NT2/D1 (cell line): Measurements from ENCODE around the gene HIPK2.

ENCODE experiments used
- DNase-seq: peaks from one replicate; pipeline ENCODE4 v3.0.0-alpha.2; 2011; ENCODE audit warnings: low read depth, low spot score
- H3K27me3 ChIP-seq: 2 replicates; pipeline ENCODE4 v1.6.0; 2011; ENCODE audit warnings: mild to moderate bottlenecking; ENCODE audit not compliant: insufficient read length, insufficient read depth
- H3K36me3 ChIP-seq: 2 replicates; pipeline ENCODE4 v1.6.1; 2011; ENCODE audit warnings: mild to moderate bottlenecking, low read length, mixed read lengths; ENCODE audit not compliant: insufficient read depth, insufficient read length
- H3K4me1 ChIP-seq: 2 replicates; pipeline ENCODE4 v1.5.1; 2011; ENCODE audit not compliant: insufficient read depth, insufficient read length
- H3K4me3 ChIP-seq: 2 replicates; pipeline ENCODE4 v1.5.1; 2011; ENCODE audit warnings: low read depth; ENCODE audit not compliant: insufficient read length
- H3K9ac ChIP-seq: 2 replicates; pipeline ENCODE4 v1.6.0; 2011; ENCODE audit warnings: low read depth; ENCODE audit not compliant: insufficient read length
- H3K9me3 ChIP-seq: 2 replicates; pipeline ENCODE4 v1.5.1; 2011; ENCODE audit warnings: mild to moderate bottlenecking, low read length; ENCODE audit not compliant: insufficient read depth
- SUZ12 ChIP-seq: IDR thresholded peaks from 2 replicates; pipeline ENCODE4 v1.6.1; 2011; ENCODE audit not compliant: insufficient read length, insufficient read depth; ENCODE audit errors: extremely low read depth
- YY1 ChIP-seq: IDR thresholded peaks from 2 replicates; pipeline ENCODE4 v1.6.1; 2011; ENCODE audit not compliant: insufficient read length, insufficient read depth
- ZNF274 ChIP-seq: IDR thresholded peaks from 2 replicates; pipeline ENCODE4 v1.6.1; 2011; ENCODE audit warnings: mild to moderate bottlenecking, low read depth, low read length

The HIPK2 gene

GRCh38 chr7:139752148-139752547 is 25.6 kb downstream of the HIPK2 start:
- no peak overlapping the region for H3K9ac ChIP-seq
- no peaks in the 10 kb centered on the region for H3K27me3 ChIP-seq
- no peaks in the 10 kb centered on the region for H3K36me3 ChIP-seq
- no peak for DNase-seq
- H3K4me1 ChIP-seq, result no peaks in the 10 kb centered on the region
- H3K4me3 ChIP-seq, result no peak overlapping the region
- H3K9me3 ChIP-seq, result no peaks in the 10 kb centered on the region
- TF ChIP-seq ZNF274 (no peak), YY1 (no peak), SUZ12 (no peak)

GRCh38 chr7:139750459-139751095 is 27.2 kb downstream of the HIPK2 start:
- Histone ChIP-seq H3K27me3 (no peaks in the 10 kb centered on the region), H3K36me3 (no peaks in the 10 kb centered on the region), H3K9ac (no peak overlapping the region), H3K9me3 (no peaks in the 10 kb centered on the region), H3K4me3 (no peak overlapping the region), H3K4me1 (no peaks in the 10 kb centered on the region)
- no peak for DNase-seq
- TF ChIP-seq SUZ12 (no peak), ZNF274 (no peak), YY1 (no peak)

- Histone ChIP-seq H3K9ac (no peak overlapping the region), H3K4me1 (peaks cover 3% of the 10 kb centered on the region), H3K36me3 (no peaks in the 10 kb centered on the region), H3K27me3 (no peaks in the 10 kb centered on the region), H3K4me3 (no peak overlapping the region), H3K9me3 (no peaks in the 10 kb centered on the region)
- no peak for TF ChIP-seq SUZ12
- no peak for TF ChIP-seq ZNF274
- TF ChIP-seq YY1, result no peak
- DNase-seq, result no peak
These were observed 28.3 kb downstream of the HIPK2 start for GRCh38 chr7:139749545-139749944.

GRCh38 chr7:139748941-139749340 is 28.9 kb downstream of the HIPK2 start:
- no peaks in the 10 kb centered on the region for H3K9me3 ChIP-seq
- DNase-seq, result no peak
- H3K36me3 ChIP-seq, result no peaks in the 10 kb centered on the region
- TF ChIP-seq SUZ12 (no peak), YY1 (no peak), ZNF274 (no peak)
- H3K4me3 ChIP-seq, result no peak overlapping the region
- no peaks in the 10 kb centered on the region for H3K27me3 ChIP-seq
- H3K9ac ChIP-seq, result no peak overlapping the region
- peaks cover 3% of the 10 kb centered on the region for H3K4me1 ChIP-seq

GRCh38 chr7:139748373-139748765 is 29.4 kb downstream of the HIPK2 start:
- Histone ChIP-seq H3K4me1 (peaks cover 3% of the 10 kb centered on the region), H3K9ac (no peak overlapping the region), H3K27me3 (no peaks in the 10 kb centered on the region), H3K36me3 (no peaks in the 10 kb centered on the region), H3K9me3 (no peaks in the 10 kb centered on the region), H3K4me3 (no peak overlapping the region)
- TF ChIP-seq SUZ12, result no peak
- DNase-seq, result no peak

GRCh38 chr7:139747662-139748372 is 30.0 kb downstream of the HIPK2 start:
- no peak overlapping the region for H3K9ac ChIP-seq
- no peaks in the 10 kb centered on the region for H3K36me3 ChIP-seq
- no peaks in the 10 kb centered on the region for H3K27me3 ChIP-seq
- DNase-seq, result no peak
- no peaks in the 10 kb centered on the region for H3K9me3 ChIP-seq
- TF ChIP-seq SUZ12, result no peak
- TF ChIP-seq YY1, result no peak
- TF ChIP-seq ZNF274, result no peak
- H3K4me1 ChIP-seq, result peaks cover 3% of the 10 kb centered on the region
- no peak overlapping the region for H3K4me3 ChIP-seq

GRCh38 chr7:139746652-139747051 is 31.1 kb downstream of the HIPK2 start:
- Histone ChIP-seq H3K4me3 (no peak overlapping the region), H3K27me3 (no peaks in the 10 kb centered on the region), H3K9me3 (no peaks in the 10 kb centered on the region), H3K9ac (no peak overlapping the region), H3K36me3 (no peaks in the 10 kb centered on the region), H3K4me1 (peaks cover 3% of the 10 kb centered on the region)
- TF ChIP-seq ZNF274, result no peak
- TF ChIP-seq SUZ12, result no peak
- no peak for TF ChIP-seq YY1
- DNase-seq, result no peak
